ENCODE measurements around the gene TRIM71. TPM values are rescaled to one million over a fixed set of nuclear protein-coding genes. Genes with fewer than 3 reads are reported as not detected.
"Not testable (repeated sequence)": the region's sequence is repeated elsewhere in the genome, so short reads cannot be mapped to it uniquely, and the experiment has no call there.

Gene TRIM71
- not detected in 2 replicates for total RNA-seq
- polyA plus RNA-seq (2012) = not detected

GRCh38 chr3:32817558-32818228 is at the start of gene TRIM71:
Gene TRIM71, plus strand, starts transcription at chr3:32817997. Its CDS starts 84 bp downstream, at chr3:32818081.
- no peak for DNase-seq (ENCODE audit: low read depth)

DNA sequence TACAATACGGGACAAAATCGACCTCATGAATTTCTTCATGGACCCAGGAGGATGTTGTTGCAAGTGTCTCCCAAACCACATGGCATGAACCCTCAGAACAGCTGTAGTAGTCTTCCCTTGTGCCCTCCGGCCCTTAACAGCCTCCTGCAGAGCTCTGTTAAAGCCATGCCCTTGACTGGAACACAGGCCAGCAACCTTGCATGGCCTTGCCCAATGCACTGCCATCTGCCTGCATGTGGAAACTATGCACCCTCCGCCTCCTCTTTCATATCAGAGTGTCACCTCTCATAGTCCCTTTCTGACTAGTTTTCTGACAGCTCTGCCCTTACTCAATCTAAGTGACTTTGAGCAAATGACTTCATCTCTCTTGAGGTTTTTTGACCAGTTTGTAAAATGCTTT is 39.4 kb upstream of the TRIM71 start:
- DNase-seq (ENCODE audit: low read depth) = peak; percentile 69

- DNase-seq (ENCODE audit: low read depth) = no peak
Measured at GRCh38 chr3:32780071-32780734, 37.6 kb upstream of the TRIM71 start.

DNA sequence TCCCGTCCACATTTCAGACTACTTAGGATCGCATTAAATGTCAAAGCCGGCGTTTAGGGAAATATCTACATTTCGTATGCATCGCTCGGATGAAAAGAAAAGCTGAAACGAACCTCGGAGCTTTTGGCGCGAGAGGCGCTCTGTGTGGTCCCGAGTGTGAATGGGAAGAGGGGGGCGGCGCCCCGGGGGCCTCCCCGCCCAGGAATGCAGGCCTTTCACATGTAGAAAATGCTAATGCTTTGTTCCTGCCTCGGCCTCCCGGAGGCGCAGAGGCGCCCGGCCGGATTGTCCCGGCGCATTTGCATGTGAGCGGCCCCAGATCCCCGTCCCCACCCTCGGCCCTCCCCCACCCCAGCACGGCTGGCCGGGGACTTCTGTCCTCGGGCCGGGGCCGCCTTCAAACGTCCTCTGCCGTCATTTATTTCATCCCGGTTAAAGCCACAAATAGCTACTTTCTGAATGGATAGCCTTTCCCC is 37.0 kb upstream of the TRIM71 start:
- DNase-seq (ENCODE audit: low read depth) = peak; percentile 52

GRCh38 chr3:32781211-32781968 is 36.4 kb upstream of the TRIM71 start:
- DNase-seq (ENCODE audit: low read depth) = peak; percentile 85

GRCh38 chr3:32781969-32782270 is 35.9 kb upstream of the TRIM71 start:
- not testable (repeated sequence) for DNase-seq (ENCODE audit: low read depth)

GRCh38 chr3:32782407-32782806 is 35.4 kb upstream of the TRIM71 start:
- no peak for DNase-seq (ENCODE audit: low read depth)

GRCh38 chr3:32791833-32792232 is 26.0 kb upstream of the TRIM71 start:
- DNase-seq (ENCODE audit: low read depth) = no peak

- no peak for DNase-seq (ENCODE audit: low read depth)
Measured at GRCh38 chr3:32794487-32795308, 23.1 kb upstream of the TRIM71 start.

DNA sequence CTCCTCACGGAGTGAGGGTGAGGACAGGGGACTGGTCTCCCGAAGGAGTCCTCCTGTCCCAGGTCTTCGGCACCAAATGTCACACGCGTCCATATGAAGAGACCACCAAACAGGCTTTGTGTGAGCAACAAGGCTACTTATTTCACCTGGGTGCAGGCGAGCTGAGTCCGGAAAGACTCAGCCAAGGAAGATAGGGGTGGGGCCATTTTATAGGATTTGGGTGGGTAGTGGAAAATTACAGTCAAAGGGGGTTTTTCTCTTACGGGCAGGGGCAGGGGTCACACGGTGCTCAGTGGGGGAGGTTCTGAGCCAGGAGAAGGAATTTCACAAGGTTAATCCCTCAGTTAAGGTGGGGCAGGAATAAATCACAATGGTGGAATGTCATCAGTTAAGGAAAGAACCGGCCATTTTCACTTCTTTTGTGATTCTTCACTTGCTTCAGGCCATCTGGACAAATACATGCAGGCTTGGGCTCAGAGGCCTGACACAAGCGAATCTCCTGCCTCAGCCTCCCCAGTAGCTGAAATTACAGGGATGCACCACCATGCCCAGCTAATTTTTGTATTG is 21.3 kb upstream of the TRIM71 start:
- not testable (repeated sequence) for DNase-seq (ENCODE audit: low read depth)

GRCh38 chr3:32797776-32798175 is 20.0 kb upstream of the TRIM71 start:
- DNase-seq (ENCODE audit: low read depth) = no peak

- not testable (repeated sequence) for DNase-seq (ENCODE audit: low read depth)
Measured at GRCh38 chr3:32801440-32801839, 16.4 kb upstream of the TRIM71 start.

- no peak for DNase-seq (ENCODE audit: low read depth)
Measured at GRCh38 chr3:32813180-32813579, 4.6 kb upstream of the TRIM71 start.

DNA sequence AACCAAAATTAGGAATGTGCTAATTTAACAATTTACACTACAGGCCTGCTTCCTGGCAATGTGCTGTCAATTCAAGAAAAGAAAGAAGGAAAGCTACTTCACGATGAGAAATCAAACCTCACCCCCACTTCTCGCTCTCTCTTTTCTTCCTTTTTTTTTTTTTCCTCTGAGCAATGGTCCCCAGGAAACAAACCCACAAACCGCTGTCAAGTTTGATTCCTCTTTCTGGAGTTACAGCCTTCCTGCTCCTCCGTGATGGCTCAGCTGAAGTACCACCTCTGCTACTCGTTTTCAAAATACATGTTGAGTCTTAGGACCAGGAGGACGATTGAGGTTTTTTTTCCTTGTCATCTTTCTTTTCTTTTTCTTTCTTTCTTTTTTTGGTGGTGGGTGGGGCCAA is 3.4 kb upstream of the TRIM71 start:
- DNase-seq (ENCODE audit: low read depth) = no peak

DNA sequence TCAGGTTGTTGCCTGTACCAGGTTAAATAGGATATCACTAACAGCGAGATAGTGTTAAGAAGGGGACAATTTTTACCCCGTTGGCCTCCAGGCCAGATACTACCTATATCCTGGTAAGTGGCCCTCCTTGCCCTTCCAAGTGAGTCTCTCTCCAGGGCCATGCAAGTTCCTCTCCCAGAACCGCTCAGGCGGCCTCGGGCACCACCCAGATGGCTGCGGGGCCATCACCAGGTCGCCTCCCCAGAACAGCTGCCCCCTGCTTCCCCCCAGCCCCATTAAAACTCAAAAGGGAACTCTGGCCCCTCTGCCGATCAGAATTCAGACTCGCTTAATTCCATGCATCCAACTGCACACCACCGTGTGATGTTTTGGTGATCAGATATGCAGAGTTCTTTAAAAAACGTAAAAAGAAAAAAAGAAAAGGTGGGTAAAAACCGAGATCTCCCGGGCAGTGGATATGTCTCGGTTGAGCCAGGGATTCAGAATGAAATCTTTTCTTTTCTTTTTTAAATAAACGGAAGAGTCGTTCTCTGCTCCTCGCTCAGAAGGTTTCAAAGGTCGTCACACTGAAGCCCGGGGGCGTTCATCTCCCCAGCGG is 1.9 kb upstream of the TRIM71 start:
- DNase-seq (ENCODE audit: low read depth) = no peak

- peak; percentile 15 for DNase-seq (ENCODE audit: low read depth)
Measured at GRCh38 chr3:32816439-32817256, 1.1 kb upstream of the TRIM71 start.

DNA sequence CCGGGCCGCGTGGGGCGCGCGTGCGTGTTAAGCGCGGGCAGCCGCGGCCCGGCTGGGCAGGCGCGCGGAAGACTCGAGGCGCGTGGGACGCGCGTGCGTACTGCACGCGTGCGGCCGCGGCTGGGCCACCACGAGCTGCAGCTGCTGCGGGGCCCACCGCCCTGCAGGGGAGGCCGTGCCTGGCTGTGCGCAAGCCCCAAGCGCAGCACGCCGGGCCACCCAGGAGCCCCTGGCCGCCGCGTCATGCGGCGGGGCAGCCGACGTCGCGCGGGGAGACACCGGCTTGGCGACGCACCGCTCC is 590 bp upstream of the TRIM71 start:
- DNase-seq (ENCODE audit: low read depth) = no peak

GRCh38 chr3:32818229-32818969 is 602 bp downstream of the TRIM71 start:
- DNase-seq (ENCODE audit: low read depth) = no peak

- no peak for DNase-seq (ENCODE audit: low read depth)
Measured at GRCh38 chr3:32818970-32819511, 1.2 kb downstream of the TRIM71 start.

All from myocyte (in vitro differentiated cells).